ENCODE measurements around the gene PPA2.

PPA2 gene

GRCh38 chr4:105329081-105329480 lies 144.8 kb downstream of the PPA2 start:
- H3K27me3 ChIP-seq (ENCODE audit: control insufficient read depth, insufficient read depth, low read length): no peaks in the 10 kb centered on the region
- no peak overlapping the region for H3K4me3 ChIP-seq (ENCODE audit: low read length)

GRCh38 chr4:105327956-105328355 lies 145.9 kb downstream of the PPA2 start:
- H3K27me3 ChIP-seq (ENCODE audit: control insufficient read depth, insufficient read depth, low read length): no peaks in the 10 kb centered on the region
- no peak overlapping the region for H3K9ac ChIP-seq (ENCODE audit: low read length)
- H3K4me1 ChIP-seq (ENCODE audit: control insufficient read depth, insufficient read depth, low read length): no peaks in the 10 kb centered on the region
- no peak overlapping the region for H3K4me3 ChIP-seq (ENCODE audit: low read length)
- no peaks in the 10 kb centered on the region for H3K36me3 ChIP-seq (ENCODE audit: control insufficient read depth, insufficient read depth, low read length)
- no peak overlapping the region for H3K27ac ChIP-seq (ENCODE audit: low read depth, low read length)

More at GRCh38 chr4:105329081-105329480, 144.8 kb downstream of the PPA2 start:
- H3K9ac ChIP-seq (ENCODE audit: low read length): no peak overlapping the region
- no peaks in the 10 kb centered on the region for H3K4me1 ChIP-seq (ENCODE audit: control insufficient read depth, insufficient read depth, low read length)
- no peak overlapping the region for H3K27ac ChIP-seq (ENCODE audit: low read depth, low read length)
- H3K36me3 ChIP-seq (ENCODE audit: control insufficient read depth, insufficient read depth, low read length): no peaks in the 10 kb centered on the region

GRCh38 chr4:105327222-105327621 lies 146.6 kb downstream of the PPA2 start:
- Histone ChIP-seq H3K9ac (ENCODE audit: low read length) (no peak overlapping the region), H3K36me3 (ENCODE audit: control insufficient read depth, insufficient read depth, low read length) (no peaks in the 10 kb centered on the region), H3K27me3 (ENCODE audit: control insufficient read depth, insufficient read depth, low read length) (no peaks in the 10 kb centered on the region), H3K4me3 (ENCODE audit: low read length) (no peak overlapping the region), H3K4me1 (ENCODE audit: control insufficient read depth, insufficient read depth, low read length) (no peaks in the 10 kb centered on the region), H3K27ac (ENCODE audit: low read depth, low read length) (no peak overlapping the region)

Data from rectal smooth muscle tissue (tissue), 1 donor.